Stimulated activated CD4-positive, alpha-beta T cell treated with anti-CD3 and anti-CD28 coated beads, TNF-alpha, amount 100 ng/mL, for 1 hour (primary cell): ENCODE results near the gene TMCO5A.

Experiments
- DNase-seq, 3 donors: peaks; one replicate each; pipeline ENCODE4 v3.0.0-alpha.2; 2020; ENCODE audit warnings: low read depth in 3 of 3, low spot score in 1 of 3

TMCO5A gene

DNA sequence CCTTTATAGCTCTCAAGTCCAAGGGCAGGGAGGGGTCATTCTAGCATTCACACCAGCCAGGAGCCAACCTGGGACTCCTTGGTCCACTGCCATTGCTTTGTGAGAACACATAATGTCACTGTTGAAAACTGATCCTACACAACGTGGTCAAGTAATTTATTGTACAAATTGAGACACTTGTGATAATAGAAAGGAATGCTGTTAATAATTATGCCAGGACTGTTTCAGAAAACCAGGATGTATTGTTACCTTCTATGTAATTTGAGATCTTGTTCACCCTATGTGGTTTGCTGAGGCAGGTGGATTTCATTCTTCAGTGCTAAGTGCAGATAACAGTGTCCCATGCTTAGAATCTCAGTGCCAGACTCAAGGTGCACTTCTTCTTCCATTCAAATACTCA, 33.3 kb downstream of the TMCO5A start:
- no peak for DNase-seq

GRCh38 chr15:37973856-37974255, 39.4 kb downstream of the TMCO5A start:
- no peak for DNase-seq

DNA sequence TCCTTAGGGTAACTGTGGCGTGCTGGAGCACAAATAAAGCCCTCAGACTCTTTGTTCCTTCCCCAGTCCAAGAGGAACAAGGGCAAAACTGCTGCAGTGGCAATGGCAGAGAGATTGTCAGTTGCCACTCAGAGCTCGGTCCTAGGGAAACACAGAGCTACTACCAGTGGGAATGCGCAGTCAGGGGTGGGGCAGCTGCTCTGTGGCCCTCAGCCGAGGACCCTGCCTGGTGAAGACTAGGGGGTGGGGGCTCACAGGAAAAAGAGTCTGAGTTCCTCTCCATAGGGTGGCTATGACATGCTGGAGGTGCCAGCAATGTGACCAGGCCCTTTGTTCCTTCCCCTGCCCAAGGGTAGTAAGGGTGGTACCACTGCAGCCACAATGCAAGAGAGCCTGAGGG, 43.8 kb downstream of the TMCO5A start:
- DNase-seq: no peak

DNA sequence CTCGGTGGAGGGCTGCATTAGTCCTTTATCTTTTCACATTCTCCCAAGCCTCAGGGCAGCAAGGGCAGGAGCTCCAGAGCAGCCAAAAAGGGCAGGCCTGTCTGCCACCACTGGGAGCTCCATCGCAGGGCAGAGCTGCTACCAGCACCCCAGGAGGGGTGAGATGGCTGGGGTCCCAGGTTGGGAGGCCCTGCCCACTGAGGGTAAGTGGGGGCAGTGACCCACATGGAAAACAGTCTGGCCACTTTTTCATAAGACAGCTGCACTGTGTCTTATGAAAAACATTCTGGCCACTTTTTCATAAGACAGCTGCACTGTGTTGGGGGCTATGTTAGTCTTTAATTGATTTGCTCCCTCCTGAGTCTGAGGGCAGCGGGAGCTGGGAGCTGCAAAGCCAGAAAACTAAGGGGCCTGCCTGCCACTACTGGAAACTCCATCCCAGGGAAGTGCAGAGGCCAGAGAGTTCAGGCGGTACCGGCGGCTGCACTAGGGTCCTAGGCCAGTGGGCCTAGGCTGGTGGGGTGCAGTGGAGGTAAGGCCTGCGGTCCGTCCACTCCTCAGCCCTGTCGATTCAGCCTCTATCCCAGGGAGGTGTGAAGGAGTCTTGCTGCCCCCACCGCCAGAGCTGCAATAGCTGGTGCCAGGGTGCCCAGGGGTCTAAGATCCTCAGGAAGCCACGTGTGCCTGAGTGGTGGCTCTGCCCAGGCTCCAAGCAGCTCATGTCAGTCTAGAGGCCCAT, 45.4 kb downstream of the TMCO5A start:
- no peak for DNase-seq

DNA sequence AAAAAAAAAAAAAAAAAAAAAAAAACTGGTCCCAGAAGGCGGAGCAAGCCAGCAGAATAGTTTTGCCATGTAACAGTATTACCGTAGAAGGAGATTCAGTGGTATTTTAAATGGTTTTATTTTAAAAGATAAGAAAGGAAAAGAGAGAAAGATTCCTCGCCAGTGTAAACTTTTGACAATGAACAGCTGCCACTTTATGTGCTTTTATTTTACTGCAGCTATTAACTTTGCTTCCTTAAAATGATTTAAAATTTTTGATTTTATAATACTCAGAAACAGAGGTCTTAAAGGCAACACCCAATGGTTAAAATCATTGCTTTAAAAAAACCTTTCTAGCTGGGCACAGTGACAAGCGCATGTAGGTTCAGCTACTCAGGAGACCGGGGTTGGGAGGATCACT, 46.8 kb downstream of the TMCO5A start:
- no peak for DNase-seq

DNA sequence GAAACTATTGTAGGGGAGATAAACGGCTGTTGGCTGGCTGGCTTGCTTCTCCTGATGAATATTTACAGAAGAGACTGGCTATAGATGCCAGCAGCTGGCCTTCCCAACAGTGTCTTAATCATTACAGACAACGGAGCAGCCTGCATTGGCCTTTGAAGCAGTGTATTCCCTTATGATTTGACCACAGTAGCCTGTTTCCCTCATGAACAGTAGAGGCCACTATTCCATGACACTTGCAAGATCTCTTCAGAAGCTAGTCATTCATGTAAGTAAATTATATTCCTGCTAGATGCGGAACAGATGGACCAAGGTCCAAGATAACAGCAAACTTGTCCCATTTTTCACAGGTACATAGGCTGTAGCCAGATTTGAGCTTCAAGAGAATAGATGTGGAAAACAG, 47.3 kb downstream of the TMCO5A start:
- no peak for DNase-seq

DNA sequence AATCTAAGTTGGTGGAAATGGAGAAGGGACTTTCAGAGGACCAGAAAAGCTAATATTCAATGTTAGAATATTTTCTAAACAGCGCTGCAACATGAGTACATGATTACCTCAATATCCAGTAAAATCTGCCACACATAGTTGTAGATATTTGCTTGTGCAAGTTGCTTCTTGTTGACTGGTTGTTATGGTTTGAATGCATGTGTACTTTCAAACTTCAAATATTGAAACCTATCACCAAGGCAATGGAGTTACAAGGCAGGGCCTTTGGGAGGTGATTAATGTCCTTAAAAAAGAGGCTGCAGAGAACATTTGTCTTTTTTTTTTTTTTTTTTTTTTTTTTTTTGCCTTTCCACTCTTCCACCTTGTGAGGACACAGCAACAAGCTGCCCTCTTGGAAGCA, 49.9 kb downstream of the TMCO5A start:
- no peak for DNase-seq

DNA sequence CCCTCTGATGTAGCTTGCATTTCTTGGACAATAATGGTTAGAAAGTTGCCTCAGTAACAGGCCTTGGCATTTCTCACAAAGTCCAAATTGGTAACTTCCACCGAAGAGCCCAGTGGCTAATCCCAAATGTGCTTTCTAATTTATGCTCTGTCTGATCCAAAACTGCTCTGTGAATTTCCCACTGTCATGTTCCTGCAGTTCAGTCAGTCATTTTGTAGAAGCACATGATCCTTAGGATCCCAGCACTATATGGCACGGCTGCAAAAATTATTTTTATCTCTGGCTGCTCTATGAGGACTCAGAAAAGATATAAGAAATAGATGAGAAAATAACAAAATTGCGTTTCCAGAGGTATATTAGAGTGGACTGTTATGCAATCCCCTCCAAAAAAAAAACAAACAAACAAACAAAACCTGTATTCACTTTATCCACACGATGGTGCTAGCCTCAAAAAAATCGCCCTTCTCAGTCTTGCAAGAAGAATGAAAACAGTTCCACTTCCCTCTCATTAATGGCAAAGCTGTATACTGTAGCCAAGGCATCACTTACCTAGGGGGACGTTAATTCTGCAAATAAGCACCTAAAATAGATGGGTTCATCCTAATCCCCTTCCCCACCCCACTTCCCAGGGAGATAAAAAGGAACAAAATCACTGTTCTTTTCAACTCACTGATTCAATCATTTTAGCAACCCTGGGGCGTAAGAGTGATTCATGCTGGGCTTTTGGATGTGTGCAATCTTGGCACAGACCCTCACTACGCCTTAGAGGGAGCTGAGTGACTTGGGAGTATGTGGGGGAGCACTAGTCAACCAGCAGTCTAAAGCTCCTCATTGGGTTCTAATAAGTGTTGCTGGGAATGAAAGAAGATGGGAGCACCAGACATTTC, 61.3 kb downstream of the TMCO5A start:
- DNase-seq: no peak
